HCT116 (cell line): ENCODE measurements around the gene HELZ2.

ENCODE experiments used
- POLR2A ChIP-seq: IDR thresholded peaks from 2 replicates; pipeline ENCODE4 v1.7.0; 2011; ENCODE audit warnings: borderline replicate concordance; ENCODE audit not compliant: insufficient read depth, insufficient read length; ENCODE audit errors: extremely low read depth
- POLR2AphosphoS5 ChIP-seq: IDR thresholded peaks from 2 replicates; pipeline ENCODE4 v1.6.1; 2011; ENCODE audit warnings: mild to moderate bottlenecking, low read depth, low read length, moderate library complexity
- TCF7L2 ChIP-seq: IDR thresholded peaks from 2 replicates; pipeline ENCODE4 v1.7.0; 2011; ENCODE audit warnings: borderline replicate concordance, inconsistent platforms; ENCODE audit not compliant: insufficient read depth, insufficient read length; ENCODE audit errors: extremely low read depth
- ZNF274 ChIP-seq: fragments of 200-500 bp; sonication (Bioruptor generic); IDR thresholded peaks from 2 replicates; pipeline ENCODE4 v1.6.1; 2014; ENCODE audit warnings: mild to moderate bottlenecking, low read depth, low read length, inconsistent platforms
- TF ChIP-seq, protein P1 (sequence below), 3 experiments: fragments of 200-600 bp in 1 of 3; sonication (generic) in 1 of 3; IDR thresholded peaks in 2 of 3; conservative IDR thresholded peaks in 1 of 3; 2 replicates each; pipeline ENCODE4 v1.5.1; 2012 to 2017; ENCODE audit warnings: low read depth in 2 of 3, low read length in 2 of 3, antibody characterized with exemption in 1 of 3, borderline replicate concordance in 1 of 3, control low read depth in 1 of 3, mild to moderate bottlenecking in 1 of 3, mixed read lengths in 1 of 3, mixed run types in 1 of 3, moderate library complexity in 1 of 3; ENCODE audit not compliant: insufficient read depth in 1 of 3

DNA sequence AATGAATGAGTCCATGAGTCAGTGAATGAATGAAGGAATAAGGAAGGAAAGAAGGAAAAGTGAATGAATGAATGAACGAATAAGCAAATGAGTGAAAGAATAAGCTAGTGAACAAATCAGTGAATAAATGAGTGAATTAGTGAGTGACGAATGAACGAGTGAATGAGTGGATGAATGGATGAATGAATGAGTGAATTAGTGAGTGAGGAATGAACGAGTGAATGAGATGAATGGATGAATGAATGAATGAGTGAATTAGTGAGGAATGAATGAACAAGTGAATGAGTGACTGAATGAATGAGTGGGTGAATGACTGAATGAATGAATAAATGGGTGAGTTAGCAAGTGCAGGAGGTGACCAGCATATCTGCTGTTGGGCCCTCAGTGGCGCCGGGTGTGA lies 30.3 kb downstream of the HELZ2 start:
- TF ChIP-seq, protein P1, sequence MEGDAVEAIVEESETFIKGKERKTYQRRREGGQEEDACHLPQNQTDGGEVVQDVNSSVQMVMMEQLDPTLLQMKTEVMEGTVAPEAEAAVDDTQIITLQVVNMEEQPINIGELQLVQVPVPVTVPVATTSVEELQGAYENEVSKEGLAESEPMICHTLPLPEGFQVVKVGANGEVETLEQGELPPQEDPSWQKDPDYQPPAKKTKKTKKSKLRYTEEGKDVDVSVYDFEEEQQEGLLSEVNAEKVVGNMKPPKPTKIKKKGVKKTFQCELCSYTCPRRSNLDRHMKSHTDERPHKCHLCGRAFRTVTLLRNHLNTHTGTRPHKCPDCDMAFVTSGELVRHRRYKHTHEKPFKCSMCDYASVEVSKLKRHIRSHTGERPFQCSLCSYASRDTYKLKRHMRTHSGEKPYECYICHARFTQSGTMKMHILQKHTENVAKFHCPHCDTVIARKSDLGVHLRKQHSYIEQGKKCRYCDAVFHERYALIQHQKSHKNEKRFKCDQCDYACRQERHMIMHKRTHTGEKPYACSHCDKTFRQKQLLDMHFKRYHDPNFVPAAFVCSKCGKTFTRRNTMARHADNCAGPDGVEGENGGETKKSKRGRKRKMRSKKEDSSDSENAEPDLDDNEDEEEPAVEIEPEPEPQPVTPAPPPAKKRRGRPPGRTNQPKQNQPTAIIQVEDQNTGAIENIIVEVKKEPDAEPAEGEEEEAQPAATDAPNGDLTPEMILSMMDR (IDR thresholded peaks at IDR 0.05 in 2 of 3, conservative IDR thresholded peaks at IDR 0.05 in 1 of 3; ENCODE audit: borderline replicate concordance in 1 of 3, insufficient read depth in 1 of 3, low read depth in 2 of 3, low read length in 2 of 3) = no peak
- TF ChIP-seq POLR2AphosphoS5 (no peak), TCF7L2 (no peak), POLR2A (no peak), ZNF274 (no peak)
